ENCODE measurements around the gene SENP6.

GRCh38 chr6:75642311-75642710, 40.6 kb downstream of the SENP6 start:
- TF ChIP-seq CTCF (IDR thresholded peaks at IDR 0.05): no peak
- no peak for TF ChIP-seq YY1 (IDR thresholded peaks at IDR 0.05; ENCODE audit: low read depth)
- TF ChIP-seq RFX5 (IDR thresholded peaks at IDR 0.05; ENCODE audit: low read length): no peak
- TF ChIP-seq EZH2phosphoT487 (IDR thresholded peaks at IDR 0.05; ENCODE audit: borderline replicate concordance, low read depth): no peak
- no peak for TF ChIP-seq FOXM1 (IDR thresholded peaks at IDR 0.05; ENCODE audit: low read depth)
- no peak for TF ChIP-seq SIN3A (IDR thresholded peaks at IDR 0.05; ENCODE audit: borderline replicate concordance, low read depth, low read length)
- TF ChIP-seq POLR2AphosphoS5 (IDR thresholded peaks at IDR 0.05; ENCODE audit: low read depth, low read length): no peak
- TF ChIP-seq SMC3 (IDR thresholded peaks at IDR 0.05; ENCODE audit: low read depth, low read length): no peak
- no peak for TF ChIP-seq RAD21 (IDR thresholded peaks at IDR 0.05; ENCODE audit: low read length)
- TF ChIP-seq MEF2A (IDR thresholded peaks at IDR 0.05; ENCODE audit: borderline replicate concordance, low read depth): no peak
- no peak for TF ChIP-seq JUND (IDR thresholded peaks at IDR 0.05)
- TF ChIP-seq REST (IDR thresholded peaks at IDR 0.05; ENCODE audit: low read depth, low read length): no peak
- no peak for TF ChIP-seq IRF3 (IDR thresholded peaks at IDR 0.05; ENCODE audit: low read depth, low read length)

Measured in SK-N-SH (cell line).